Stomach (tissue), 9 donors: Measurements from ENCODE around the gene CALY. TPM values are rescaled to one million over a fixed set of nuclear protein-coding genes. Genes with fewer than 3 reads are reported as not detected.

Source experiments
- DNase-seq, 2 donors: peaks; one replicate each; pipeline versions ENCODE4 v3.0.0 to v3.0.0-alpha.2; 2013 to 2019
- H3K27ac ChIP-seq, 5 donors: fragments of 200-600 bp in 4 of 5; sonication (generic) in 4 of 5; one replicate each; pipeline ENCODE4 v1.5.1; 2013 to 2019; ENCODE audit warnings: mild to moderate bottlenecking in 1 of 5, moderate library complexity in 1 of 5
- H3K27me3 ChIP-seq, 3 donors: fragments of 200-600 bp; sonication (generic); one replicate each; pipeline ENCODE4 v1.5.1; 2017 to 2019; ENCODE audit warnings: mixed run types in 1 of 3
- H3K36me3 ChIP-seq, 4 donors: fragments of 200-600 bp; sonication (generic); 1 replicate in 3 of 4; 2 replicates in 1 of 4; pipeline ENCODE4 v1.5.1; 2016 to 2019
- H3K4me1 ChIP-seq, 4 donors: fragments of 200-600 bp; sonication (generic); one replicate each; pipeline ENCODE4 v1.5.1; 2016 to 2019
- H3K4me3 ChIP-seq, 4 donors: fragments of 200-600 bp; sonication (generic) in 3 of 4; one replicate each; pipeline ENCODE4 v1.5.1; 2016 to 2019; ENCODE audit warnings: mild to moderate bottlenecking in 1 of 4
- H3K9me3 ChIP-seq, 4 donors: fragments of 200-600 bp; sonication (generic); one replicate each; pipeline ENCODE4 v1.5.1; 2016 to 2019
- EP300 ChIP-seq: sonication (generic); formaldehyde crosslinking; IDR thresholded peaks from one replicate; pipeline ENCODE4 v1.6.1; 2017; ENCODE audit warnings: antibody characterized with exemption
- POLR2A ChIP-seq, 4 donors: fragments of 450-650 bp; IDR thresholded peaks; one replicate each; pipeline ENCODE4 v1.6.1; 2016; ENCODE audit warnings: antibody characterized with exemption in 4 of 4, control low read depth in 2 of 4, mild to moderate bottlenecking in 1 of 4, moderate library complexity in 1 of 4
- POLR2AphosphoS5 ChIP-seq, 3 donors: sonication (generic); formaldehyde crosslinking; IDR thresholded peaks; one replicate each; pipeline ENCODE4 v1.6.1; 2016; ENCODE audit warnings: antibody characterized with exemption in 3 of 3
- WGBS, 5 donors: extraction: QIAGEN DNeasy Blood & Tissue Kit in 3 of 5; methylation state at CpG; one replicate each; pipeline versions ENCODE4 v1.1.5 to v1.1.7; 2013 to 2018; 5-methylcytosine and 5-hydroxymethylcytosine counted together
- intact Hi-C: fragments of 100-400 bp; cut with DNase I; formaldehyde crosslinking; loops from one replicate; pipeline ENCODE4 v1.15.1; 2023; ENCODE audit warnings: low total_unique reads
- polyA plus RNA-seq, 3 donors: library from polyadenylated mRNA; stranded (reverse); fragments of 200-250 nt; gene quantifications; one replicate each; pipeline ENCODE4 v1.2.3, GENCODE V29; 2013
- total RNA-seq, 5 donors: library from RNA; depleted of rRNA; stranded (reverse); fragments of >200 nt; gene quantifications; one replicate each; pipeline versions ENCODE4 v1.1.0 to v1.2.3, GENCODE V29; 2014 to 2016
- TF ChIP-seq, protein P1 (sequence below), 7 experiments: fragments of 450-650 bp in 4 of 7; fragments of 200-600 bp in 3 of 7; sonication (generic) in 3 of 7; IDR thresholded peaks; one replicate each; pipeline ENCODE4 v1.5.1; 2016 to 2019; ENCODE audit warnings: antibody characterized with exemption in 7 of 7, control low read depth in 2 of 7, mild to moderate bottlenecking in 1 of 7
- donor health status: healthy with polysubstance abuse.
- donor health status: Bipolar disorder and iron deficiency.
- donor health status: healthy.

CALY gene
- total and polyA plus RNA-seq, 8 donors, result 0.44 to 2.6 (median 1.4) TPM; not detected in 4

DNA sequence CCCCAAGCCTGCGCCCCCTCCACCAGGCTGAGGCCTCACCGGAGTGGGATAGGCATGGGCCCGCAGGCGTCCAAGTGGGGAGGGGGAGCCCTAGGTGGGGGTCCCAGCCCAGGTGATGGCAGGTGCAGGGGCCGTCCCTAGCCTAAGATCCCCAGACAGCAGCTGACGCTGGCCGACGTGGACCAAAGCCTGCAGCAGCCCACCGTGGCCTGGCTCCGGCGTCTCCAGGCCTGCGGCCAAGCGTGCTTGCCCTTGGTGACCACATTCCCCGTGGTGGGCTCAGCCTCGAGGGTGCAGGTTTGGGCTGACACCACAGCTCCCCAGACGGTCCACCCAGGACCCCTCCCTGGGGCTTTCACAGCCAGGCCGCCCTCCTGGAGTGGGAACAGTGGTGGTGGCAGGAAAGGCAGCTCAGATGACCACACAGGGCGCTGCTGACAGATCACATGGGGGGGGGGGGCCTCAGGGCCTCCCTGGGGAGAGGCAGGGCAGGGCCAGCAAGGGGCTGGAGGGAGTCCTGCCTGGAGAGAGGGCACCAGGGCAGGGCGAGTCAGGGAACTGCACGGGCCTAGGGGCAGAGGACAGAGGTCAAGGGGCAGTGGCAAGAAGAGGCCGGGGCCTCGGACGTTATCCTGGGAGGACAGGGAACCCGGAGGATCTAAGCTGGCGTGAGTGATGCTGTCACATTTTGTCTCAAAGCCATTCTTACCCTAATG, 59.3 kb downstream of the CALY start:
- Histone ChIP-seq H3K4me1 (peaks cover 46 to 73% (median 54%) of the 10 kb centered on the region in 4 donors), H3K36me3 (peaks cover 19 to 57% (median 46%) of the 10 kb centered on the region in 4 donors), H3K4me3 (no peak overlapping the region), H3K27ac (peak overlapping the region; percentile 33 to 86 (median 72)), H3K27me3 (peaks cover 0 to 42% (median 13%) of the 10 kb centered on the region in 3 donors), H3K9me3 (no peaks in the 10 kb centered on the region)
- 54 to 72% (median 66%) methylated on average over 9 to 25 of the region's 25 CpGs for WGBS, 5 donors
- no peak for TF ChIP-seq EP300
- TF ChIP-seq POLR2AphosphoS5 (IDR thresholded peaks at IDR 0.05), result no peak
- TF ChIP-seq POLR2A (IDR thresholded peaks at IDR 0.05), result no peak
- TF ChIP-seq, protein P1, sequence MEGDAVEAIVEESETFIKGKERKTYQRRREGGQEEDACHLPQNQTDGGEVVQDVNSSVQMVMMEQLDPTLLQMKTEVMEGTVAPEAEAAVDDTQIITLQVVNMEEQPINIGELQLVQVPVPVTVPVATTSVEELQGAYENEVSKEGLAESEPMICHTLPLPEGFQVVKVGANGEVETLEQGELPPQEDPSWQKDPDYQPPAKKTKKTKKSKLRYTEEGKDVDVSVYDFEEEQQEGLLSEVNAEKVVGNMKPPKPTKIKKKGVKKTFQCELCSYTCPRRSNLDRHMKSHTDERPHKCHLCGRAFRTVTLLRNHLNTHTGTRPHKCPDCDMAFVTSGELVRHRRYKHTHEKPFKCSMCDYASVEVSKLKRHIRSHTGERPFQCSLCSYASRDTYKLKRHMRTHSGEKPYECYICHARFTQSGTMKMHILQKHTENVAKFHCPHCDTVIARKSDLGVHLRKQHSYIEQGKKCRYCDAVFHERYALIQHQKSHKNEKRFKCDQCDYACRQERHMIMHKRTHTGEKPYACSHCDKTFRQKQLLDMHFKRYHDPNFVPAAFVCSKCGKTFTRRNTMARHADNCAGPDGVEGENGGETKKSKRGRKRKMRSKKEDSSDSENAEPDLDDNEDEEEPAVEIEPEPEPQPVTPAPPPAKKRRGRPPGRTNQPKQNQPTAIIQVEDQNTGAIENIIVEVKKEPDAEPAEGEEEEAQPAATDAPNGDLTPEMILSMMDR (IDR thresholded peaks at IDR 0.05), result no peak
- DNase-seq, result no peak
- intact Hi-C loops, result no loop called here

DNA sequence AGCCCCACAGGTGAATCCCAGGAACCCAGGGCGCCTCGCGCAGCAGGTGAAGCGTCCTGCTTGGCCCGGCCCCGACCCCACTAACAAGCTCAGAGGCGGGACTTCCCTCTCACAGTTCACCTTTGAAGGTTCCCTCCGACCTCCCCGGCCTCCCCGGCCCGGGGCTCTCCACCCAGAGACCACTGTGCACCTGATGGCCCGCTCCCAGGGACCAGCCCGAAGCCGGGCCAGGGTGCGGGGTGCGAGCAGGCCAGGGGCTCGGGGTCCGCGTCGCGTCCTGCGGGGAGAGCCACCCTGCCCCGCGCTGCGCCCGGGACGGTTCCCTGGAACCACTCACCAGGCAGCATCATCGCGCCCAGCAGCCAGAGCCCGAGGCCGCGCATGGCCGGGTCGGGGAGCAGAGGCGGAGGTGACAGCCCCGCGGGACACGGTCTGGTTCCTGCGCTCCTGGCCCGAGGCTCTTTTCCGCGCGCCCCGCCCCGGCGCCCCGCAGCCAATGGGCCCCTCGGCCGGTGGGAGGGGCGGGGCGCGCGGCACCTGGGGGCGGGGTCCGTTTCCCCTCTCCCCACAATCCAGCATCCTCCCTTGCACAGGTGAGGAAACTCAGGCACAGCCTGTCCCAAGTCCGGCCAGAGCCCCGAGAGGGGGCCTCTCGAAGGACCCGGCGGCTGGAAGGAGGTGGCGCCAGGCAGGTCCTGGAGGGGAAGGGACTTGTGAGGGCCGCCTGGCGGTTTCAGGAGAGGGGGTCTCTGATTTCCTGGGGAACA, 60.1 kb downstream of the CALY start, which contains the start of gene ADAM8:
Gene ADAM8 (minus strand): TSS at position 434 of the 767 bp plus-strand sequence. CDS start 51 bp downstream, at position 383.
- Histone ChIP-seq H3K9me3 (no peaks in the 10 kb centered on the region), H3K27me3 (peaks cover 0 to 42% (median 13%) of the 10 kb centered on the region in 3 donors), H3K4me3 (peak within 1 kb of the TSS; percentile 30 to 56 (median 43)), H3K27ac (peak within 1 kb of the TSS; percentile 33 to 86 (median 72)), H3K36me3 (peaks cover 11 to 52% (median 42%) of the 10 kb centered on the region in 4 donors), H3K4me1 (peaks cover 46 to 73% (median 54%) of the 10 kb centered on the region in 4 donors)
- DNase-seq, result peak; percentile 65 to 78
- 4 to 16% (median 7%) methylated on average over 18 to 63 of the region's 63 CpGs for WGBS, 5 donors
- intact Hi-C loops, result no loop called here
- peak in 2 of 3 donors; percentile 21 to 47 for TF ChIP-seq POLR2AphosphoS5 (IDR thresholded peaks at IDR 0.05)
- TF ChIP-seq POLR2A (IDR thresholded peaks at IDR 0.05), result no peak
- TF ChIP-seq, protein P1 (IDR thresholded peaks at IDR 0.05), result no peak
- no peak for TF ChIP-seq EP300

DNA sequence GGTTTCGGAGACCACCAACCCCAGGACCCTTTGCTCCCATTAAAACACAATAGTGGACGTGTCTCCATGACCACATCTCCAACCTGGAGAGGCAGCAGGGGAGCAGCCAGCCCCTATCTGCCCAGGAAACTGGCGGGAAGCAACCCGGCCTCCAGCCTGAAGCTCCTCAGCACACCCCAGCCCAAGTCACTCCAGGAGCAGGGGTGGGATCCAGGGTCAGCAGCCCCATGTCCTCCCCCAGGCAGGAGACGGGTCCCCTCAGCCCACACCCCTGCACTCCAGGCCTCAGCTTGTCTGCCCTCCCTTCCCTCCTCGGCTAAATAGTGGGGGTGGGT, 60.6 kb downstream of the CALY start:
- H3K4me3 ChIP-seq, result peak overlapping the region; percentile 30 to 56 (median 43)
- TF ChIP-seq POLR2A (IDR thresholded peaks at IDR 0.05) (no peak), EP300 (no peak), POLR2AphosphoS5 (IDR thresholded peaks at IDR 0.05) (no peak)
- TF ChIP-seq, protein P1 (IDR thresholded peaks at IDR 0.05), result no peak
- H3K4me1 ChIP-seq, result peaks cover 46 to 73% (median 54%) of the 10 kb centered on the region in 4 donors
- intact Hi-C loops, result no loop called here
- DNase-seq, result no peak
- WGBS, 5 donors, result 12 to 25% (median 16%) methylated on average over 3 to 6 of the region's 6 CpGs
- peaks cover 6 to 52% (median 42%) of the 10 kb centered on the region in 4 donors for H3K36me3 ChIP-seq
- peak overlapping the region; percentile 23 to 86 (median 55) for H3K27ac ChIP-seq
- no peaks in the 10 kb centered on the region for H3K9me3 ChIP-seq
- H3K27me3 ChIP-seq, result peaks cover 0 to 42% (median 13%) of the 10 kb centered on the region in 3 donors

DNA sequence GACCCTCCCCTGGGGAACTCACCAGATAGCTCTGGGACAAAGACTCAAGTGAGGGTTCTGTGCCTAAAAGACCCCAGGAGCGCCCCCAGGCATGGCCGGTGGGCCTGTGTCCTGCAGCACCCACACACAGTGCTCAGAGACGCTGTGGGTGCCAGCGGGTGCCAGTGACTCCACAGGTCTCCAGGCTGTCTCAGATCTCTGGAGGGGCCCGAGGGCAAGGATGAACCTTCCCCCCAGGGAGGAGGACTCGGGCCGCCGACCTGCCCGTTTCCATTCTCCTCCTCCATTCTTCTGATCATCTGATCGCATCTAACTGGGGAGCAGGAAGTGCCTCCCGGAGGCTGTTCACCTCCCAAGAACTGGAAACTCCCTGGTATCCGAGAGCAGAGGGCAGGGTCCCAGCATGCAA, 61.0 kb downstream of the CALY start:
- Histone ChIP-seq H3K4me3 (peak overlapping the region; percentile 5 to 56 (median 43)), H3K36me3 (peaks cover 8 to 52% (median 42%) of the 10 kb centered on the region in 4 donors), H3K4me1 (peaks cover 46 to 73% (median 54%) of the 10 kb centered on the region in 4 donors), H3K27me3 (peaks cover 0 to 42% (median 13%) of the 10 kb centered on the region in 3 donors), H3K9me3 (no peaks in the 10 kb centered on the region), H3K27ac (peak overlapping the region in 4 of 5 donors; percentile 39 to 86 (median 70))
- no peak for TF ChIP-seq POLR2AphosphoS5 (IDR thresholded peaks at IDR 0.05)
- TF ChIP-seq EP300, result no peak
- TF ChIP-seq, protein P1 (IDR thresholded peaks at IDR 0.05), result no peak
- no peak for TF ChIP-seq POLR2A (IDR thresholded peaks at IDR 0.05)
- intact Hi-C loops, result no loop called here
- peak in 1 of 2 donors; percentile 55 for DNase-seq
- WGBS, 5 donors, result 10 to 23% (median 13%) methylated on average over 10 to 12 of the region's 12 CpGs
